Activated naive CD4-positive, alpha-beta T cell treated with anti-CD3 and anti-CD28 coated beads, Interleukin-2, amount 10 ng/mL, durations not matched to agents 7 days and 5 days (primary cell): ENCODE data around the gene LAMC3.

Source experiments
- CTCF ChIA-PET: fragments of 350-600 bp; sonication (Branson Sonifier 250); formaldehyde crosslinking; loops from one replicate; lab custom pipeline; 2021; ENCODE audit warnings: antibody characterized with exemption; lab: Charles Lee
- DNase-seq: peaks from one replicate; pipeline ENCODE4 v3.0.0-alpha.2; 2020
- H3K27ac Mint-ChIP-seq: one replicate; pipeline ENCODE4 v1.8.0; 2021; ENCODE audit warnings: mild to moderate bottlenecking, moderate library complexity, mixed read lengths
- H3K27me3 Mint-ChIP-seq: one replicate; pipeline ENCODE4 v1.8.0; 2021; ENCODE audit warnings: mild to moderate bottlenecking, mixed read lengths
- H3K36me3 Mint-ChIP-seq: one replicate; pipeline ENCODE4 v1.8.0; 2021; ENCODE audit warnings: mixed read lengths
- H3K4me1 Mint-ChIP-seq: one replicate; pipeline ENCODE4 v1.8.0; 2021; ENCODE audit warnings: mixed read lengths
- H3K4me3 Mint-ChIP-seq: one replicate; pipeline ENCODE4 v1.8.0; 2021; ENCODE audit warnings: mild to moderate bottlenecking, moderate library complexity, mixed read lengths
- H3K9me3 Mint-ChIP-seq: one replicate; pipeline ENCODE4 v1.8.0; 2021; ENCODE audit warnings: mixed read lengths

The LAMC3 gene

GRCh38 chr9:130984521-130984920 is 24.5 kb upstream of the LAMC3 start:
- Mint-ChIP-seq H3K4me3 (no peak overlapping the region), H3K27ac (no peak overlapping the region), H3K27me3 (peaks cover 3% of the 10 kb centered on the region), H3K9me3 (no peaks in the 10 kb centered on the region), H3K36me3 (no peaks in the 10 kb centered on the region), H3K4me1 (no peaks in the 10 kb centered on the region)
- CTCF ChIA-PET, result no interaction called here
- no peak for DNase-seq

GRCh38 chr9:130985029-130985428 is 23.9 kb upstream of the LAMC3 start:
- Mint-ChIP-seq H3K27ac (no peak overlapping the region), H3K9me3 (no peaks in the 10 kb centered on the region), H3K27me3 (peaks cover 1% of the 10 kb centered on the region), H3K4me3 (no peak overlapping the region), H3K4me1 (no peaks in the 10 kb centered on the region), H3K36me3 (no peaks in the 10 kb centered on the region)
- no peak for DNase-seq
- CTCF ChIA-PET, result no interaction called here

GRCh38 chr9:130985606-130986162 is 23.3 kb upstream of the LAMC3 start:
- Mint-ChIP-seq H3K4me3 (no peak overlapping the region), H3K9me3 (no peaks in the 10 kb centered on the region), H3K36me3 (no peaks in the 10 kb centered on the region), H3K27ac (no peak overlapping the region), H3K27me3 (no peaks in the 10 kb centered on the region), H3K4me1 (no peaks in the 10 kb centered on the region)
- DNase-seq, result no peak
- CTCF ChIA-PET, result no interaction called here

- Mint-ChIP-seq H3K4me3 (no peak overlapping the region), H3K9me3 (no peaks in the 10 kb centered on the region), H3K36me3 (no peaks in the 10 kb centered on the region), H3K4me1 (no peaks in the 10 kb centered on the region), H3K27ac (no peak overlapping the region), H3K27me3 (no peaks in the 10 kb centered on the region)
- no peak for DNase-seq
- CTCF ChIA-PET, result no interaction called here
Measured at GRCh38 chr9:130986356-130986965, 22.5 kb upstream of the LAMC3 start.

GRCh38 chr9:130987054-130987453 is 21.9 kb upstream of the LAMC3 start:
- no peaks in the 10 kb centered on the region for H3K36me3 Mint-ChIP-seq

GRCh38 chr9:130987738-130988399 is 21.1 kb upstream of the LAMC3 start:
- H3K4me1 Mint-ChIP-seq, result no peaks in the 10 kb centered on the region
- no peaks in the 10 kb centered on the region for H3K36me3 Mint-ChIP-seq
- H3K27ac Mint-ChIP-seq, result no peak overlapping the region
- no peak overlapping the region for H3K4me3 Mint-ChIP-seq
- CTCF ChIA-PET, result no interaction called here
- no peak for DNase-seq
- H3K9me3 Mint-ChIP-seq, result no peaks in the 10 kb centered on the region
- H3K27me3 Mint-ChIP-seq, result no peaks in the 10 kb centered on the region

More at GRCh38 chr9:130987054-130987453, 21.9 kb upstream of the LAMC3 start:
- no peaks in the 10 kb centered on the region for H3K4me1 Mint-ChIP-seq
- CTCF ChIA-PET, result no interaction called here
- no peak for DNase-seq
- H3K9me3 Mint-ChIP-seq, result no peaks in the 10 kb centered on the region
- H3K27me3 Mint-ChIP-seq, result no peaks in the 10 kb centered on the region
- no peak overlapping the region for H3K27ac Mint-ChIP-seq
- no peak overlapping the region for H3K4me3 Mint-ChIP-seq

- H3K4me3 Mint-ChIP-seq, result no peak overlapping the region
- H3K36me3 Mint-ChIP-seq, result no peaks in the 10 kb centered on the region
- H3K27me3 Mint-ChIP-seq, result no peaks in the 10 kb centered on the region
- DNase-seq, result no peak
- H3K27ac Mint-ChIP-seq, result no peak overlapping the region
- no peaks in the 10 kb centered on the region for H3K9me3 Mint-ChIP-seq
- CTCF ChIA-PET, result no interaction called here
- no peaks in the 10 kb centered on the region for H3K4me1 Mint-ChIP-seq
Measured at GRCh38 chr9:130988400-130988747, 20.6 kb upstream of the LAMC3 start.

GRCh38 chr9:130988905-130989304 is 20.1 kb upstream of the LAMC3 start:
- CTCF ChIA-PET, result no interaction called here
- H3K27ac Mint-ChIP-seq, result no peak overlapping the region

GRCh38 chr9:130989391-130989790 is 19.6 kb upstream of the LAMC3 start:
- H3K27ac Mint-ChIP-seq, result no peak overlapping the region
- H3K27me3 Mint-ChIP-seq, result no peaks in the 10 kb centered on the region
- H3K9me3 Mint-ChIP-seq, result no peaks in the 10 kb centered on the region
- CTCF ChIA-PET, result no interaction called here
- H3K4me1 Mint-ChIP-seq, result no peaks in the 10 kb centered on the region
- no peak for DNase-seq
- no peaks in the 10 kb centered on the region for H3K36me3 Mint-ChIP-seq
- H3K4me3 Mint-ChIP-seq, result no peak overlapping the region

More at GRCh38 chr9:130988905-130989304, 20.1 kb upstream of the LAMC3 start:
- Mint-ChIP-seq H3K4me1 (no peaks in the 10 kb centered on the region), H3K27me3 (no peaks in the 10 kb centered on the region), H3K9me3 (no peaks in the 10 kb centered on the region), H3K36me3 (no peaks in the 10 kb centered on the region), H3K4me3 (no peak overlapping the region)
- DNase-seq, result no peak

- Mint-ChIP-seq H3K9me3 (no peaks in the 10 kb centered on the region), H3K27me3 (no peaks in the 10 kb centered on the region), H3K27ac (no peak overlapping the region), H3K4me3 (no peak overlapping the region), H3K4me1 (no peaks in the 10 kb centered on the region), H3K36me3 (no peaks in the 10 kb centered on the region)
- DNase-seq, result no peak
- CTCF ChIA-PET, result no interaction called here
Measured at GRCh38 chr9:130989891-130990290, 19.1 kb upstream of the LAMC3 start.

- H3K4me1 Mint-ChIP-seq, result no peaks in the 10 kb centered on the region
- H3K27me3 Mint-ChIP-seq, result no peaks in the 10 kb centered on the region
- no peaks in the 10 kb centered on the region for H3K36me3 Mint-ChIP-seq
- CTCF ChIA-PET, result no interaction called here
- H3K27ac Mint-ChIP-seq, result no peak overlapping the region
- no peak for DNase-seq
- no peak overlapping the region for H3K4me3 Mint-ChIP-seq
- H3K9me3 Mint-ChIP-seq, result no peaks in the 10 kb centered on the region
Measured at GRCh38 chr9:130990306-130990977, 18.5 kb upstream of the LAMC3 start.

- Mint-ChIP-seq H3K9me3 (no peaks in the 10 kb centered on the region), H3K4me1 (no peaks in the 10 kb centered on the region), H3K27me3 (no peaks in the 10 kb centered on the region), H3K36me3 (no peaks in the 10 kb centered on the region), H3K27ac (no peak overlapping the region), H3K4me3 (no peak overlapping the region)
- CTCF ChIA-PET, result no interaction called here
- no peak for DNase-seq
Measured at GRCh38 chr9:130990978-130991777, 17.8 kb upstream of the LAMC3 start.

GRCh38 chr9:130991778-130992681 is 16.9 kb upstream of the LAMC3 start:
- H3K27ac Mint-ChIP-seq, result no peak overlapping the region
- no peaks in the 10 kb centered on the region for H3K9me3 Mint-ChIP-seq
- no peaks in the 10 kb centered on the region for H3K36me3 Mint-ChIP-seq
- CTCF ChIA-PET, result no interaction called here
- H3K4me3 Mint-ChIP-seq, result no peak overlapping the region
- no peaks in the 10 kb centered on the region for H3K27me3 Mint-ChIP-seq
- no peak for DNase-seq
- no peaks in the 10 kb centered on the region for H3K4me1 Mint-ChIP-seq
